Measurements from ENCODE around the gene FIZ1. TPM values are rescaled to one million over a fixed set of nuclear protein-coding genes. Genes with fewer than 3 reads are reported as not detected.

Gene FIZ1
- total and polyA plus RNA-seq, 12 donors: 9.3 to 18.8 (median 13.5) TPM

DNA sequence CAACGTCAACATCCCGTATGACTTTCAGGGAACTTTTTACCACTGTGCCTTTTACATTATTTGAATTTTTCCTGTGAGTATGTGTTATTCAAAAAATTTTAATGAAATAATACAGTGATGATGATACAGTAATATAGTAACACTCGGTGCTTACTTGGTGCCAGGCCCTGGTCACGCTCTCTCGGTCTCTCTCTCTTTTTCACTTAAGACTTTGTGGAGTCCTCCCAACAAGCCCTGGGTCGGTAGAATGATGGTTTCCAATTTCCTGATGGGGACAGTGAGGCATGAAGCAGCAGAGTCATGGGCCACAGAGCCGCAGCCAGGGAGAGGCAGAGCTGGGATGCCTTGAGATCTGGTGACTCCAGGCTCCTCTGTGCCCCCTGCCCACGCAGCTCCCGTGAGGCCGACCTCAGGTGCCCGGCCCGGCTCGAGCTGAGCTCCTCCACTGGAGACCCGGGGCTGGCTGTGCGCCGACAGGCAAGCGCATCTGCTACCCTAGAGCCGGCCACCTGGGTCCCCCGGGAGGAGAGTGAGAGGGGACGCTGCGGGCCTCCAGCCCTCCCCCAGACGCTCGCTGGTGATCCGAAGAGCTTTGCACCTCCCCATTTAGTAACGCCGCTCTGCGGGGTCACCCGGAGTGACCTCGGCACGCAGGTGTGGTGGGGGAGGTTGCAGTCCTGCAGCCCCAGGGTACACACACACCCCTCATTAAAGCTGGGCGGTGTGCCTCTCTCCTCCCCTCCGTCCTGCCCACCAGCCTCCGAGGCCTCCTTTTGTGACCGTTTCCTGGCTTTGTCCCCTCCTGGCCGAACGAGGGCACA lies 49.6 kb downstream of the FIZ1 start:
- H3K4me1 ChIP-seq: peaks cover 17 to 52% (median 40%) of the 10 kb centered on the region in 9 donors
- H3K27ac ChIP-seq: peak overlapping the region in 9 of 10 donors; percentile 62 to 77 (median 69)
- no peaks in the 10 kb centered on the region for H3K36me3 ChIP-seq
- peaks cover 0 to 7% (median 0%) of the 10 kb centered on the region in 7 donors for H3K27me3 ChIP-seq
- 17% methylated on average over 36 of the region's 36 CpGs for WGBS, 2 donors
- DNase-seq: no peak
- ATAC-seq: peak in 2 of 8 donors; percentile 22 to 23
- TF ChIP-seq, protein P1, sequence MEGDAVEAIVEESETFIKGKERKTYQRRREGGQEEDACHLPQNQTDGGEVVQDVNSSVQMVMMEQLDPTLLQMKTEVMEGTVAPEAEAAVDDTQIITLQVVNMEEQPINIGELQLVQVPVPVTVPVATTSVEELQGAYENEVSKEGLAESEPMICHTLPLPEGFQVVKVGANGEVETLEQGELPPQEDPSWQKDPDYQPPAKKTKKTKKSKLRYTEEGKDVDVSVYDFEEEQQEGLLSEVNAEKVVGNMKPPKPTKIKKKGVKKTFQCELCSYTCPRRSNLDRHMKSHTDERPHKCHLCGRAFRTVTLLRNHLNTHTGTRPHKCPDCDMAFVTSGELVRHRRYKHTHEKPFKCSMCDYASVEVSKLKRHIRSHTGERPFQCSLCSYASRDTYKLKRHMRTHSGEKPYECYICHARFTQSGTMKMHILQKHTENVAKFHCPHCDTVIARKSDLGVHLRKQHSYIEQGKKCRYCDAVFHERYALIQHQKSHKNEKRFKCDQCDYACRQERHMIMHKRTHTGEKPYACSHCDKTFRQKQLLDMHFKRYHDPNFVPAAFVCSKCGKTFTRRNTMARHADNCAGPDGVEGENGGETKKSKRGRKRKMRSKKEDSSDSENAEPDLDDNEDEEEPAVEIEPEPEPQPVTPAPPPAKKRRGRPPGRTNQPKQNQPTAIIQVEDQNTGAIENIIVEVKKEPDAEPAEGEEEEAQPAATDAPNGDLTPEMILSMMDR (IDR thresholded peaks at IDR 0.05): peak in 3 of 9 donors; percentile 6 to 30 (median 27)
- no peaks in the 10 kb centered on the region for H3K9me3 ChIP-seq
- peak overlapping the region in 7 of 10 donors; percentile 24 to 51 (median 42) for H3K4me3 ChIP-seq
- intact Hi-C loops (cut with DNase I): loop anchor here in 3 of 10 donors (5.0 kb wide), 2 partner anchors 38 to 48 kb away; partner anchors contain the start of gene FIZ1 (in 1 of the 3)

DNA sequence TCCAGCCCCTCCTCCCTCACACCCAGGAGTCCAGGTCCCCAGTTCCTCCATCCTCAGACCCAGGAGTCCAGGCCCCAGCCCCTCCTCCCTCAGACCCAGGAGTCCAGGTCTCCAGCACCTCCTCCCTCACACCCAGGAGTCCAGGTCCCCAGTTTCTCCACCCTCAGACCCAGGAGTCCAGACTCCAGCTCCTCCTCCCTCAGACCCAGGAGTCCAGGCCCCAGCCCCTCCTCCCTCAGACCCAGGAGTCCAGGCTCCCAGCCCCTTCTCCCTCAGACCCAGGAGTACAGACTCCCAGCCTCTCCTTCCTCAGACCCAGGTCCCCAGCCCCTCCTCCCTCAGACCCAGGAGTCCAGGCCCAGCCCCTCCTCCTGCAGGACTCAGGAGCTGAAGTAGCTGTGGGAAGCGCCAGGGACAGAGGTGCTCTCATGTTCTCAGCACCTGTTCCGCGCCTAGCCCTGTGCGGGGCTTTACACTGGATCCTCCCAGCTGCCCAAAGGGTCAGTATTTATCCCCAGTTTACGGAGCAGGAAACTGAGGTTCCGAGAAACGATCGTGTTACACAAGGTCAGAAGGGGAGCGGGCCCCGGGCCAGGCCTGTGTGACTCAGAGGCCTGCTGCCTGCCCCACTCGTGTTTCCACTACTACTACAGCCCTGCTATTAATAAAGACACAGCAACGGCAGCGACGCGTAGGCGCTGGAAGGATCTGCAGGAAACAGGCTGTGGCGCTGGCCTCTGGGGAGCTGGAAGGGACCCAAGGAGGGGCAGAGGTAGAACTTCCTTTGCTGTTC lies 52.3 kb downstream of the FIZ1 start:
- ATAC-seq: peak; percentile 82 to 95 (median 88)
- Histone ChIP-seq H3K36me3 (no peaks in the 10 kb centered on the region), H3K9me3 (no peaks in the 10 kb centered on the region), H3K4me3 (peak overlapping the region in 1 of 10 donors; percentile 10), H3K4me1 (peaks cover 17 to 51% (median 40%) of the 10 kb centered on the region in 9 donors), H3K27me3 (peaks cover 0 to 7% (median 0%) of the 10 kb centered on the region in 7 donors), H3K27ac (peak overlapping the region; percentile 77 to 93 (median 87))
- 14 to 21% methylated on average over 17 of the region's 17 CpGs for WGBS, 2 donors
- DNase-seq: peak; percentile 87 to 91
- intact Hi-C loops (cut with DNase I): loop anchor here in 5 of 10 donors (1.0 to 5.0 kb wide), 6 partner anchors 16 to 52 kb away; partner anchors contain the start of genes FIZ1 (in 2 of the 5) and ZNF579 (in 1 of the 5)
- TF ChIP-seq, protein P1 (IDR thresholded peaks at IDR 0.05): peak in 1 of 9 donors; percentile 3

DNA sequence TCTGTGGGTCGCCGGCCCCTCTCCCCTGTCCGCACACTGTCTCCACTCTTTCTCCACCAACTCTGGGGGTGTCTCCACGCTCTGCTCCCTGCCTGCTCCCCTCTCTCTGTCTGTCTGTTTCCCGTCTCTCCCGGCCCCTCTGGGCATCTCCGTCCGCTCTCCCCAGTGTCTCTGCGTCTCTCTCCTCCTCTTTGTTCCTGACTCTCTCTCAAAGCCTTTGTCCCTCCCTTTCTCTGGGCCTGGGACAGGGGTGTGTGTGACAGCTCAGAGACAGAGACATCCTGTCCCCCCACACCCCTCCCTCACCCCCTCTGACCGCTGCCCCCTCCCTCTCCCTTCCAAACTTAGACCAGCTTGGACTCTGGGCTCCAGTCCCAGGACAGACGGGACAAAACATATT lies 53.3 kb downstream of the FIZ1 start:
- WGBS, 2 donors: 18 to 22% methylated on average over 11 of the region's 11 CpGs
- DNase-seq: peak; percentile 47 to 63
- peak; percentile 64 to 94 (median 79) for ATAC-seq
- Histone ChIP-seq H3K9me3 (no peaks in the 10 kb centered on the region), H3K27ac (peak overlapping the region; percentile 83 to 93 (median 90)), H3K4me1 (peaks cover 17 to 51% (median 40%) of the 10 kb centered on the region in 9 donors), H3K4me3 (peak overlapping the region in 9 of 10 donors; percentile 19 to 38 (median 26)), H3K27me3 (peaks cover 0 to 7% (median 0%) of the 10 kb centered on the region in 7 donors), H3K36me3 (no peaks in the 10 kb centered on the region)
- intact Hi-C loops (cut with DNase I): loop anchor here in 5 of 10 donors (2.0 to 5.0 kb wide), 4 partner anchors 35 to 51 kb away; partner anchors contain the start of genes FIZ1 (in 1 of the 5) and ZNF579 (in 1 of the 5)
- TF ChIP-seq, protein P1 (IDR thresholded peaks at IDR 0.05): no peak
